ENCODE measurements around the gene FBXO21.

GRCh38 chr12:117145597-117146154, 44.6 kb downstream of the FBXO21 start:
- TF ChIP-seq, protein P1, sequence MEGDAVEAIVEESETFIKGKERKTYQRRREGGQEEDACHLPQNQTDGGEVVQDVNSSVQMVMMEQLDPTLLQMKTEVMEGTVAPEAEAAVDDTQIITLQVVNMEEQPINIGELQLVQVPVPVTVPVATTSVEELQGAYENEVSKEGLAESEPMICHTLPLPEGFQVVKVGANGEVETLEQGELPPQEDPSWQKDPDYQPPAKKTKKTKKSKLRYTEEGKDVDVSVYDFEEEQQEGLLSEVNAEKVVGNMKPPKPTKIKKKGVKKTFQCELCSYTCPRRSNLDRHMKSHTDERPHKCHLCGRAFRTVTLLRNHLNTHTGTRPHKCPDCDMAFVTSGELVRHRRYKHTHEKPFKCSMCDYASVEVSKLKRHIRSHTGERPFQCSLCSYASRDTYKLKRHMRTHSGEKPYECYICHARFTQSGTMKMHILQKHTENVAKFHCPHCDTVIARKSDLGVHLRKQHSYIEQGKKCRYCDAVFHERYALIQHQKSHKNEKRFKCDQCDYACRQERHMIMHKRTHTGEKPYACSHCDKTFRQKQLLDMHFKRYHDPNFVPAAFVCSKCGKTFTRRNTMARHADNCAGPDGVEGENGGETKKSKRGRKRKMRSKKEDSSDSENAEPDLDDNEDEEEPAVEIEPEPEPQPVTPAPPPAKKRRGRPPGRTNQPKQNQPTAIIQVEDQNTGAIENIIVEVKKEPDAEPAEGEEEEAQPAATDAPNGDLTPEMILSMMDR (optimal IDR thresholded peaks at IDR 0.05 in 1 of 3, IDR thresholded peaks at IDR 0.05 in 1 of 3, conservative IDR thresholded peaks at IDR 0.05 in 1 of 3; ENCODE audit: extremely low read depth in 1 of 3, insufficient read depth in 2 of 3, low read length in 3 of 3), result no peak
- TF ChIP-seq EZH2 (IDR thresholded peaks at IDR 0.05; ENCODE audit: low read length), result no peak
